ENCODE results near the gene HERC2. TPM values are rescaled to one million over a fixed set of nuclear protein-coding genes. Genes with fewer than 3 reads are reported as not detected.
A peak's percentile ranks its signal among the peaks of the same experiment; 100 is the strongest.

The HERC2 gene
- total RNA-seq, 2 experiments from 2014 or later = 36.0 to 36.5 TPM

DNA sequence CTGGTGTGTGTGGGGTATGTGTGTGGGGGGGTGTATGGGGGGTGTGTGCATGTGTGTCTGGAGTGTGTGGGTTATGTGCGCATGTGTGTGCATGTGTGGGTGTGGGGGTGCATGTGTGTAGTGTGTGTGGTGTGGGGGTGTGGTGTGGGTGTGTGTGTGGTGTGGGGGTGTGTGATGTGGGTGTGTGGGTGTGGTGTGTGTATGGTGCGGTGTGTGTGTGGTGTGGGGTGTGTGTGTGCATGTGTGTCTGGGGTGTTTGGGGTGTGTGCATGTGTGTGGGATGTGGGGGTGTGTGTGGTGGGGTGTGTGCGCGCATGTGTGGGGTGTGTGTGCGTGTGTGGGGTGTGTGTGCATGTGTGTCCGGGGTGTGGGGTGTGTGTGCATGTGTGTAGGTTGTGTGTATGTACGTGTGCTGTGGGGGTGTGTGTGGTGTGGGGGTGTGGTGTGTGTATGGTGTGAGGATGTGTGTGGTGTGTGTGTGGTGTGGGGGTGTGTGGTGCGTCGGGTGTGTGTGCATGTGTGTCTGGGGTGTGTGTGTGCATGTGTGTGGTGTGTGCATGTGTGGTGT lies 216.7 kb downstream of the HERC2 start:
- H3K4me3 ChIP-seq (ENCODE audit: low read length) = no peak overlapping the region
- intact Hi-C loops (cut with DNase I, micrococcal nuclease) = loop anchor here in 1 of 2 experiments (5.0 to 10.0 kb wide), 2 partner anchors 1007 to 1169 kb away; no protein-coding TSS in a partner anchor
- no peaks in the 10 kb centered on the region for H3K36me3 ChIP-seq (ENCODE audit: insufficient read depth, low read length)
- Mint-ChIP-seq H3K4me3 (peak overlapping the region; percentile 77), H3K9me3 (no peaks in the 10 kb centered on the region), H3K27me3 (peaks cover 28% of the 10 kb centered on the region), H3K4me1 (ENCODE audit: low read depth) (peaks cover 10% of the 10 kb centered on the region), H3K27ac (no peak overlapping the region), H3K36me3 (ENCODE audit: low read depth) (no peaks in the 10 kb centered on the region)
- no peak overlapping the region for H3K27ac ChIP-seq (ENCODE audit: low read depth in 1 of 2, low read length in 2 of 2)
- DNase-seq = no peak
- CTCF ChIA-PET = no interaction called here
- H3K27me3 ChIP-seq (ENCODE audit: control insufficient read depth in 1 of 2, insufficient read depth in 2 of 2, low read length in 2 of 2) = peaks cover 30 to 33% of the 10 kb centered on the region in 2 experiments
- POLR2A ChIA-PET = no interaction called here
- H3K4me1 ChIP-seq (ENCODE audit: insufficient read depth, low read length) = peaks cover 20% of the 10 kb centered on the region
- ATAC-seq (ENCODE audit: poor library complexity) = no peak
- peaks cover 0 to 13% of the 10 kb centered on the region in 2 experiments for H3K9me3 ChIP-seq (ENCODE audit: control insufficient read depth in 1 of 2, insufficient read depth in 1 of 2, low read length in 2 of 2)
- TF ChIP-seq, protein P1, sequence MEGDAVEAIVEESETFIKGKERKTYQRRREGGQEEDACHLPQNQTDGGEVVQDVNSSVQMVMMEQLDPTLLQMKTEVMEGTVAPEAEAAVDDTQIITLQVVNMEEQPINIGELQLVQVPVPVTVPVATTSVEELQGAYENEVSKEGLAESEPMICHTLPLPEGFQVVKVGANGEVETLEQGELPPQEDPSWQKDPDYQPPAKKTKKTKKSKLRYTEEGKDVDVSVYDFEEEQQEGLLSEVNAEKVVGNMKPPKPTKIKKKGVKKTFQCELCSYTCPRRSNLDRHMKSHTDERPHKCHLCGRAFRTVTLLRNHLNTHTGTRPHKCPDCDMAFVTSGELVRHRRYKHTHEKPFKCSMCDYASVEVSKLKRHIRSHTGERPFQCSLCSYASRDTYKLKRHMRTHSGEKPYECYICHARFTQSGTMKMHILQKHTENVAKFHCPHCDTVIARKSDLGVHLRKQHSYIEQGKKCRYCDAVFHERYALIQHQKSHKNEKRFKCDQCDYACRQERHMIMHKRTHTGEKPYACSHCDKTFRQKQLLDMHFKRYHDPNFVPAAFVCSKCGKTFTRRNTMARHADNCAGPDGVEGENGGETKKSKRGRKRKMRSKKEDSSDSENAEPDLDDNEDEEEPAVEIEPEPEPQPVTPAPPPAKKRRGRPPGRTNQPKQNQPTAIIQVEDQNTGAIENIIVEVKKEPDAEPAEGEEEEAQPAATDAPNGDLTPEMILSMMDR (IDR thresholded peaks at IDR 0.05) = no peak

DNA sequence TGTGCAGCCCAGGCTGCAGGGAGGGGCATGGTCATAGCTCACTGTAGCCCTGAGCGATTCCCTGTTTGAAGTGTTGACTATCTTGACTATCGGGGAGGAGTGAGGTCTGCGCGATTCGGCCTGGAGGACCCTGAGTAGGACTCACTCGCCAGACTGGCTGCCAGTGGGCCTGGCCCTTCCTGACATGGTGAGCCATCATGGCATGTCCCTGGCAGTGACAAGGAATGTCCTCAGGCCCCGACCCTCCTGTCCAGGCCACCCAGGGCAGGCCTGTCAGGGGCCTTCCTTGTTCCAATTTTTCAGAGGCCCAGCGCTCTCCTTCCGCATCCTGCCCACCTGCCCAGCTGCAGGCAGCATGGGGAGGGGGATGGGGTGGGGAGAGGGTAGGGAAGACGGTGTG lies 217.7 kb downstream of the HERC2 start:
- no peak overlapping the region for H3K27ac Mint-ChIP-seq
- H3K36me3 ChIP-seq (ENCODE audit: insufficient read depth, low read length) = no peaks in the 10 kb centered on the region
- intact Hi-C loops (cut with DNase I, micrococcal nuclease) = loop anchor here in 1 of 2 experiments (10.0 kb wide), 1 partner anchor 1170 kb away; no protein-coding TSS in a partner anchor
- no peak for ATAC-seq (ENCODE audit: poor library complexity)
- CTCF ChIA-PET = no interaction called here
- peaks cover 18% of the 10 kb centered on the region for H3K4me1 Mint-ChIP-seq (ENCODE audit: low read depth)
- no peak overlapping the region for H3K4me3 ChIP-seq (ENCODE audit: low read length)
- TF ChIP-seq, protein P1 (IDR thresholded peaks at IDR 0.05) = no peak
- H3K9me3 Mint-ChIP-seq = no peaks in the 10 kb centered on the region
- peaks cover 25% of the 10 kb centered on the region for H3K4me1 ChIP-seq (ENCODE audit: insufficient read depth, low read length)
- no peak overlapping the region for H3K27ac ChIP-seq (ENCODE audit: low read depth in 1 of 2, low read length in 2 of 2)
- peaks cover 33 to 36% of the 10 kb centered on the region in 2 experiments for H3K27me3 ChIP-seq (ENCODE audit: control insufficient read depth in 1 of 2, insufficient read depth in 2 of 2, low read length in 2 of 2)
- H3K9me3 ChIP-seq (ENCODE audit: control insufficient read depth in 1 of 2, insufficient read depth in 1 of 2, low read length in 2 of 2) = peaks cover 0 to 13% of the 10 kb centered on the region in 2 experiments
- POLR2A ChIA-PET = no interaction called here
- peaks cover 37% of the 10 kb centered on the region for H3K27me3 Mint-ChIP-seq
- H3K4me3 Mint-ChIP-seq = no peak overlapping the region
- no peaks in the 10 kb centered on the region for H3K36me3 Mint-ChIP-seq (ENCODE audit: low read depth)
- DNase-seq = no peak

DNA sequence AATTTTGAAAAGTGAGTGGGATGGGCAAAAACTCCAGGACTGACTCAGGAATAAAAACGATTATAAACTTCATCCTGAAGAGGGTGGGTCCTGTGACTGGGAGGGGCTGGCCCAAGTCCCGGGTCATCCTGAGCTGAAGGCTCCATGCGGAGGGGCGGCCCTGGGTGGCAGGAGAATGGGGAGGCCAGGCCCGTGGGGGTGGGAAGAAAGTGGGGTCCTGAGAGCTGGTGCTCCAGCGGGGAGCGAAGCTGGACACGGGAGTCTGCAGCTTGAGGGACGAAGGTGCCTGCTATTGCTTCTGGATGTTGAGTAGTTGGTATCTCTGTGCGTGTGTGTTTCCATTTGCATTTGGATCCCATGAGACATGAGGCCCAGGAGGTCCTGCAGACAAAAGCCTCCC lies 218.1 kb downstream of the HERC2 start:
- ATAC-seq (ENCODE audit: poor library complexity) = no peak
- Mint-ChIP-seq H3K27ac (no peak overlapping the region), H3K4me1 (ENCODE audit: low read depth) (peaks cover 18% of the 10 kb centered on the region), H3K9me3 (no peaks in the 10 kb centered on the region), H3K36me3 (ENCODE audit: low read depth) (no peaks in the 10 kb centered on the region), H3K4me3 (peak overlapping the region; percentile 30), H3K27me3 (peaks cover 41% of the 10 kb centered on the region)
- CTCF ChIA-PET = no interaction called here
- TF ChIP-seq, protein P1 (IDR thresholded peaks at IDR 0.05) = no peak
- Histone ChIP-seq H3K27ac (ENCODE audit: low read depth in 1 of 2, low read length in 2 of 2) (no peak overlapping the region), H3K4me3 (ENCODE audit: low read length) (no peak overlapping the region), H3K27me3 (ENCODE audit: control insufficient read depth in 1 of 2, insufficient read depth in 2 of 2, low read length in 2 of 2) (peaks cover 36 to 39% of the 10 kb centered on the region in 2 experiments), H3K36me3 (ENCODE audit: insufficient read depth, low read length) (no peaks in the 10 kb centered on the region), H3K9me3 (ENCODE audit: control insufficient read depth in 1 of 2, insufficient read depth in 1 of 2, low read length in 2 of 2) (peaks cover 0 to 17% of the 10 kb centered on the region in 2 experiments), H3K4me1 (ENCODE audit: insufficient read depth, low read length) (peaks cover 29% of the 10 kb centered on the region)
- intact Hi-C loops (cut with DNase I, micrococcal nuclease) = loop anchor here in 1 of 2 experiments (10.0 kb wide), 1 partner anchor 1171 kb away; no protein-coding TSS in a partner anchor
- POLR2A ChIA-PET = no interaction called here
- DNase-seq = no peak

Data from CD4-positive, alpha-beta T cell (primary cell).